Dedifferentiated amniotic fluid mesenchymal stem cell (primary cell): ENCODE results near the gene MPP4.
A peak's percentile ranks its signal among the peaks of the same experiment; 100 is the strongest.

ENCODE experiments used
- DNase-seq: peaks from one replicate; pipeline ENCODE4 v3.0.0-alpha.2; 2016; ENCODE audit errors: extremely low spot score

The MPP4 gene, protein sequence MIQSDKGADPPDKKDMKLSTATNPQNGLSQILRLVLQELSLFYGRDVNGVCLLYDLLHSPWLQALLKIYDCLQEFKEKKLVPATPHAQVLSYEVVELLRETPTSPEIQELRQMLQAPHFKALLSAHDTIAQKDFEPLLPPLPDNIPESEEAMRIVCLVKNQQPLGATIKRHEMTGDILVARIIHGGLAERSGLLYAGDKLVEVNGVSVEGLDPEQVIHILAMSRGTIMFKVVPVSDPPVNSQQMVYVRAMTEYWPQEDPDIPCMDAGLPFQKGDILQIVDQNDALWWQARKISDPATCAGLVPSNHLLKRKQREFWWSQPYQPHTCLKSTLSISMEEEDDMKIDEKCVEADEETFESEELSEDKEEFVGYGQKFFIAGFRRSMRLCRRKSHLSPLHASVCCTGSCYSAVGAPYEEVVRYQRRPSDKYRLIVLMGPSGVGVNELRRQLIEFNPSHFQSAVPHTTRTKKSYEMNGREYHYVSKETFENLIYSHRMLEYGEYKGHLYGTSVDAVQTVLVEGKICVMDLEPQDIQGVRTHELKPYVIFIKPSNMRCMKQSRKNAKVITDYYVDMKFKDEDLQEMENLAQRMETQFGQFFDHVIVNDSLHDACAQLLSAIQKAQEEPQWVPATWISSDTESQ

DNA sequence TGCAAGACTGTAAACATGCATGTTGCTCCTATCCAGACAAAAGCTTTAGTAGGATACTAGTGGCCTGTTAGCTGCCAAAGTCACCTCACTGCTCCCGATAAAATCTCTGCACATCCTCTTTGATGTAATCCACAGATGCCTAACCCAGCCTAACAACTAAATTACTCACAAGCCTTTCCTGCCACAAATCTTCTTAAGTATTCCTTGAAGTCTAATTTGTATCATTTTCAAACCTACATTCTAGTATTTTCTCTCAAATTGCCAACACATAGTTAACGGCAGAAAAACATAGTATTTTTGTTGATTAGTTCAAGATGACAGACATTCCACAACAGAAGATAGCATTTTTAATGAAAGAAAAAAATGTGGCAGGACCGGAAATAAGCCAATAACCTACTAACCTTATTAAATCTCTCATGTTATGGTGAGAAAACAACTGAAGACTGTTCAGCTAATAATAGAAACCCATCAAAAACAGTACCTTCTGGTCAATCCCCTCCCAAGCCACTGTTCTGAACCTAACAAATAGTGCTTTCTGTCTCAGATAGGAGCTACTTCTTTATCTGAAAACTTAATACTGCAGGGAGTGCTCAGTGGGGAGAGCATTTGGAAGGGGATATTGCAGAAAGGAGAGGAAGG, at the start of gene MPP4:
TSS of gene MPP4 (minus strand) at position 57 of the 639 bp plus-strand sequence. CDS start 4,690 bp downstream, outside the sequence.
- DNase-seq = peak; percentile 17

- no peak for DNase-seq
These were observed 48.1 kb upstream of the MPP4 start for GRCh38 chr2:201746551-201746950.

DNA sequence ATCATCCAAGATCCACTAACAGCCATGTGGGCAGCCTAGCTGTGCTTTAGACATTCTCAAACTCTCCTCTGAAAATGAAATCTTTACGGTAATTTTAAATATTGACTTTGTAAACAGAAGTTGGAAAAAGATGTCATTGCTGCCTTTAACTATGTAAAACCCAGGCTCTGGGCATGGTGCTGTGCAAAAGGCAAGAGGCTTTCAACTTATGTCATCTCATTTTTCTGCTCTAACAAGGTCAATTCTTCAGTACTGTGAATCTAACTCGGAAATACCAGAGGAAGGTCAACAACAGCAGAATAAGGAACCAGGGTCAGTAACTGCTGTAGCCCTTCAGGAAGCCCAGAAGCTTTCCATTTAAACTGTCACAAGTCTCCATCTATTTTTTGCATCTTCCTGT, 37.0 kb upstream of the MPP4 start:
- DNase-seq = no peak

GRCh38 chr2:201734111-201734510, 35.7 kb upstream of the MPP4 start:
- DNase-seq = no peak

- no peak for DNase-seq
These were observed 35.1 kb upstream of the MPP4 start for GRCh38 chr2:201733544-201733943.

DNA sequence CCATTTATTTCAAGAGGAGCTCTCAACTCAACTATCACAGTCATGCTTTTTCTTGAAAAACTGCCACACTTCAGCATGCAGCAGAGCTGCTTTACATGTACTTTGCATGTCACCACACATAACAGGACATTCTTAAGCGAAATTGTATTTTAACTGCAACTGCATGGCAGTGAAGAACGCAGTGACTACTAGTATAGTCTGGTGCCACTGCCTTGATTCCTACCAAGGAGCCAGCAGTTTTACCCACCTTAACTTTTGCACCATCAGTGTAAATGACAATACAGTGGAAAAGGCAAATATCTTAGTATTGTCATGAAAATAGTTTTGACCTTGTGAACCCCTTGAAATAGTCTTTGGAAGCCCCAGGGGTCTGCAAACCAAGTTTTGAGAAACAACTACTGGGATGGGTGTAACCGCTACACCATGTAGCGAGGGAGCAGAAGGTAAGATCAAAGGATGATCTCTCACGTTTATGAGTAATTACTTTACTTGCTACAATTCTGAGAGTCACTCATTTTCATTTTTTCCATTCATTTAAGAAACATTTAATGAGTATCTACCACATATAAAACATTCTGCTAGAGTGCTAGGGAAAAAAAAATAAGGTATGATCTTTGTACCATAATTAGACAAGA, 32.3 kb upstream of the MPP4 start:
- no peak for DNase-seq

DNA sequence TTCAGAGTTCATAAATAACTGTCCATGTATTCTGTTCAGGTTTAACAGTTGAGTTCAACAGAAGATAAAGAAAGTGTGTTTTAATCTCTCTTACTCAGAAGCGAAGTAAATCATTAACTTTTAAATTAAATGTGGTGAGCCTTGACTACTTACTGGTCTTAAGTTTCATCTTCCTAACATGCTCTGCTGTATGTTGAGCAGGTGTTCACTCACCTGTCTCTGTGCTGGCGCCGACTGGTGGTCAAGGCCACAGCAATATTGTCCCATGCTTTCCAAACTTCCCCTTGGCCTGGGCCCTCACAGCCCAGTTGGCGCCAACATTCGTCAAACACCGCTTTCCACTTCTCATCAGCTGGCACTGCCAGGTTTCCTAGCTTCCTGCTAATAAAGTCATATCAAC, 17.0 kb upstream of the MPP4 start:
- no peak for DNase-seq

DNA sequence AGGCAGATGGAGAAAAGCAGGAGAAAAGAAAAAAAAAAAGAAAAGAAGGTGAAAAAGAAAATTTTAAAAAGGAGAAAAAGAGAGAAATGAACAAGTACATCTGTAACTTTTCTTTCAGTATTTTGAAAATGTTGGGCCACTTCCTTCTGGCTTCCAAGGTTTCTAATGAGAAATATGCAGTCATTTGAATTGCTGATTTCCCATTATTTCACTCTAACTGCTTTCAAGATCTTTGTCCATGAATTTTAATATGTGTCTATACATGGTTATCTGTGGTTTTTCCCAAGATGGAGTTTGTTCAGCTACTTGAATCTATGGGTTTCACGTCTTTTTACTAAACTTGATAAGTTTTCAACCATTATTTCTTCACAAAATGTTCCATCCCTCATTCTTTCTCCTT, 14.3 kb upstream of the MPP4 start:
- DNase-seq = no peak

DNA sequence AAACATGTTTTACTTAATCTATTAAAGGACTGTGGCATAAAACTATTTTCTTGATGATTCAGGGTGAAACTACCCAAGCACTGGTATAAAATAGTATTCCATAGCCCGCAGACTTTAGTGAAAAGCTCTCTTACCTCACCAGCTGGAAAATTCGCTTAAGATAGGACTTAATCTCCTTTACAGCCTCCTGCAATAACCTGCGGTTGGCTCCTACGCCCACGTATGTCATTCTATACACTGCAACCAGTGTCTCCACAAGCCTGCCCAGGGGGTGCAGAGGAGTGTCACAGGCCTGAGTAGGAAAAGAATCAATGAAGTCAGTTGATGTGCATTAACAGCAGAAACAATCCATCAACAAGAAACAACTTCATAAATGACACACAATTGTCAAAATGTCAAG, 11.3 kb upstream of the MPP4 start:
- no peak for DNase-seq

DNA sequence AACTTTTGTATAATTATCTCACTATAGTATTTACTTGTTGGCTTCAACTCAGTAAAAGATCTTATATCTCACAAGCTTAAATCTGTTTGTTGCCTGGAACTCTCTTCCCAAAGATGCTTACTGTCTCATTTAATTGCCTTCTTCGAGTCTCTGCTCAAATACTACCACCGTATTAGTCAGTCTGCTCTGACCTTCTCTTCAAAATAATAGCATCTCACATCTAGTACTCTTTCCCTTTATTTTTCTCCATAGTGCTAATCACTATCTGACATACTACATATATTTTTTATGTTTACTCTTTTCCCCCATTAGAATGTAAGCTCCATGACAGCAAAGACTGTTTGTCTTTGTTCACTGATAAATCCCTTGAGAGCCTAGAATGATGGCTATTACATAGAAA, 10.6 kb upstream of the MPP4 start:
- no peak for DNase-seq

DNA sequence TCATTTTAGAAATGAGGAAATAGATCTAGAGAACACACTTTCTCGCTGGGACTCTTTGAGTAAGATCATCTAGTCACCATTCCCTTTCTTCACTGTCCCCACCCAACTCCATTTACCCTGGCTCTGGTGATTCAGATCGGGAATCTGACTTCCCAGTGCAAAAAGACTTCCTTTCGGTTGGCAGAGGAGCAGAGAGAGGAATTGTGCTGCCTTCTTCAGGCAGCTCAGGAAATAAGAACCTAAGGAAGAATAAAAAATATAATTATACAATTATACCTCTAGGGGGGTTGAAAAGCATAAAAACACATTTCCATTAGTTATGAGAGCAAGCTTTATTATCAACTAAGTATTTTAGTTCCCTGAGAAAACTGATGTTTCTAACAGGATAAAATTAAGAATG, 9.3 kb upstream of the MPP4 start:
- DNase-seq = peak; percentile 40

- no peak for DNase-seq
These were observed 8.7 kb upstream of the MPP4 start for GRCh38 chr2:201707142-201707541.

- DNase-seq = no peak
These were observed 6.1 kb upstream of the MPP4 start for GRCh38 chr2:201704536-201704935.

GRCh38 chr2:201701646-201702045, 3.2 kb upstream of the MPP4 start:
- DNase-seq = no peak

GRCh38 chr2:201699416-201699815, 972 bp upstream of the MPP4 start:
- DNase-seq = no peak

DNA sequence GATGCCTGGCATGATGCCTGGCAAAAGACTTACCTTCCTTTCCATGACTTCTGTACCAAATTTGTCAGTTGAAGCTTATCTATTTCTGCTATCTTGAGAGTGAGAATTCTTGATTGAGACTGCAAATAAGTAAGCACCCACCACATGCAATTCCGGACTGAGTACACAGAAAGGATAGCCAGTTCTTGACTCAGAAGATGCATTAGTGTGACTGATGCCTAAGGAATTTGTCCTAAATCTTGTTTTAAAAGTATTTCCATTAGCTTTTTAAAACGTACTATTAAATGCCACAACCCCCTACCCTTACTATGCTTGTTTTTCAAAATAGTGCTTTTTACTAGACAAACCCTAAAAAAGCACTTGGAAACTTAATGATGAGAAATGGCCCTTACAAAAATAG, 545 bp downstream of the MPP4 start:
- DNase-seq = peak; percentile 73

DNA sequence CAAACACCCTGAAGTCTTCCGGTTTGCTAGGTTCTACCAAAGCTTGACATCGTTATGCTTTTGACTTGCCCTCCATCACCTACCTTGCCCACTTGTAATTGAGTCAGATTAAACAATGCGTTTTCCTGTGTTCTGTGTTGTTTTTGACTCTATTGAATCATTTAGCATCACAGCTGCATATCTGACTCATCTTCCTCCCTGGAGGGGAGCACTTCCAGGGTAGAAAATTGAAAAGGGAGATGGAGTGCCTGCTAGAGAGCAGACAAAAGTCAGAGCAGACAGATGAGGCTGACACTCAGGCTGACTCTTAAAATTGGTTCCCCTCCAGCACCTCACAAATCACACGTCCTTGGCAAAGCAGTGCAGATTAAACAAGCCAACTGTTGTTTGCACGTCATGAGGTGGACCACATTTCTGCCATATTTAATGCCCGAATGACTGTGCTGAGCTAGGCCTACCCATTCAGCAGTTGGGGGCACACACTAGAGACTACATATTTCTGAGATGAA, 2.2 kb downstream of the MPP4 start:
- peak; percentile 29 for DNase-seq

- DNase-seq = no peak
These were observed 13.3 kb downstream of the MPP4 start for GRCh38 chr2:201685156-201685555.

- no peak for DNase-seq
These were observed 17.7 kb downstream of the MPP4 start for GRCh38 chr2:201680743-201681142.

- DNase-seq = no peak
These were observed 20.0 kb downstream of the MPP4 start for GRCh38 chr2:201678401-201678800.

- no peak for DNase-seq
These were observed 23.0 kb downstream of the MPP4 start for GRCh38 chr2:201675454-201675853.

DNA sequence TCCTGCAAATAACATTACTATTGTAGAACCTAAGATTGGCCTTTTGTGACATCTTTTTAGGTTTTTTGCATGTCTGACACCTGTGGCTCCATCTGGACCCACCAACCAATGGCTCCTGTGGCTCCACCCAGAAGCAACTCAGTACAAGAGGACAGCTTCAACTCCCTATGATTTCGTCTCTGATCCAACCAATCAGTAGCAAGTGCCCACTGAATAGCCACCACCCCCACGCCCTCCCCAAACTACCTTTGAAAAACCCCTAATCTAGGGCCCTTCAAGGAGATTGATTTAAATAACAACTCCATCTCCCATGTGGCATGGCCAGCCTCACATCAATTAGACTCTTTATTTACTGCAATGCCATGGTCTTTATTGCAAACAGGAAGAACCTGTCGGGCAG, 23.6 kb downstream of the MPP4 start:
- no peak for DNase-seq
